GM12878 (cell line): Measurements from ENCODE around the gene ZKSCAN5. TPM values are rescaled to one million over a fixed set of nuclear protein-coding genes. Genes with fewer than 3 reads are reported as not detected.
A peak's percentile ranks its signal among the peaks of the same experiment; 100 is the strongest.

Source experiments
- ATAC-seq: fragments of 200-7000 bp; cut with Tn5 transposase; 3 replicates; pipeline ENCODE4 v1.9.1; 2020; ENCODE audit warnings: mild to moderate bottlenecking, moderate library complexity
- BruUV-seq: library from RNA; stranded (reverse); fragments of 400-500 nt; replicated peaks from 2 replicates; lab custom pipeline; 2021; lab: Mats Ljungman, UMichigan
- CTCF ChIA-PET: fragments of 300-600 bp; sonication (Branson Sonifier 250); formaldehyde crosslinking; extraction: SDS; loops from one replicate; lab custom pipeline; 2021; ENCODE audit warnings: inconsistent platforms; lab: Yijun Ruan, JAX
- POLR2A ChIA-PET: fragments of 350-600 bp; formaldehyde crosslinking; extraction: SDS; loops from one replicate; lab custom pipeline; 2021; ENCODE audit warnings: inconsistent platforms; lab: Charles Lee
- RAD21 ChIA-PET: fragments of 300-600 bp; sonication (Branson Sonifier 250); formaldehyde crosslinking; loops from one replicate; lab custom pipeline; 2023; ENCODE audit warnings: antibody characterized with exemption; ENCODE audit not compliant: unreplicated experiment; lab: Charles Lee
- SMC1A ChIA-PET: fragments of 300-600 bp; sonication (Branson Sonifier 250); formaldehyde crosslinking; loops from one replicate; lab custom pipeline; 2023; ENCODE audit not compliant: unreplicated experiment, uncharacterized antibody; lab: Charles Lee
- DNase-seq: peaks from one replicate; pipeline ENCODE4 v3.0.0-alpha.2; 2011; ENCODE audit warnings: low read depth, low spot score
- FAIRE-seq: peaks from 3 replicates; lab custom pipeline; 2011; peaks lifted over from hg19 to GRCh38; lab: Jason Lieb, UNC
- H2AFZ ChIP-seq: 2 replicates; pipeline ENCODE4 v1.6.0; 2011; ENCODE audit warnings: low read depth, low read length, control low read depth; ENCODE audit not compliant: control insufficient read depth
- H3K27ac ChIP-seq: 2 replicates; pipeline ENCODE4 v1.5.1; 2011; ENCODE audit warnings: control low read depth; ENCODE audit not compliant: control insufficient read depth, insufficient read depth
- H3K27me3 ChIP-seq, 2 experiments: replicated peaks in 1 of 2; 2 replicates each; pipeline versions ENCODE4 v1.6.0 to v1.6.1; 2011; ENCODE audit warnings: low read length in 1 of 2; ENCODE audit not compliant: control insufficient read depth in 2 of 2, insufficient read depth in 2 of 2
- H3K36me3 ChIP-seq, 2 experiments: 2 replicates each; pipeline ENCODE4 v1.5.1; 2011; ENCODE audit warnings: low read length in 1 of 2; ENCODE audit not compliant: control insufficient read depth in 2 of 2, insufficient read depth in 2 of 2
- H3K4me1 ChIP-seq: 2 replicates; pipeline ENCODE4 v1.6.1; 2011; ENCODE audit warnings: mild to moderate bottlenecking, low read length, moderate library complexity, mixed read lengths; ENCODE audit not compliant: control insufficient read depth, insufficient read depth
- H3K4me2 ChIP-seq: 2 replicates; pipeline ENCODE4 v1.6.0; 2011; ENCODE audit warnings: control low read depth; ENCODE audit not compliant: control insufficient read depth, insufficient read depth
- H3K4me3 ChIP-seq: fragments of 200-600 bp; sonication (generic); 2 replicates; pipeline ENCODE4 v1.5.1; 2016
- H3K79me2 ChIP-seq: 2 replicates; pipeline ENCODE4 v1.6.0; 2011; ENCODE audit warnings: low read length; ENCODE audit not compliant: control insufficient read depth, insufficient read depth
- H3K9ac ChIP-seq: 2 replicates; pipeline ENCODE4 v1.8.0; 2011; ENCODE audit warnings: low read length, control low read depth, mixed read lengths; ENCODE audit not compliant: control insufficient read depth, insufficient read depth
- H3K9me3 ChIP-seq: replicated peaks from 3 replicates; pipeline ENCODE4 v1.5.1; 2011; ENCODE audit warnings: mild to moderate bottlenecking, low read length; ENCODE audit not compliant: control insufficient read depth, insufficient read depth
- H4K20me1 ChIP-seq: 2 replicates; pipeline ENCODE4 v1.6.0; 2011; ENCODE audit not compliant: control insufficient read depth, insufficient read depth
- BHLHE40 ChIP-seq, 2 experiments: fragments of 450-650 bp in 1 of 2; IDR thresholded peaks; 2 replicates each; pipeline ENCODE4 v1.6.1; 2011 to 2017; ENCODE audit warnings: low read depth in 2 of 2, borderline replicate concordance in 1 of 2, improper control_type of control experiment in 1 of 2, low read length in 1 of 2, mild to moderate bottlenecking in 1 of 2
- E4F1 ChIP-seq: fragments of 450-650 bp; IDR thresholded peaks from 2 replicates; pipeline ENCODE4 v1.6.1; 2018; ENCODE audit warnings: borderline replicate concordance, mild to moderate bottlenecking; ENCODE audit not compliant: partially characterized antibody
- NR2F1 ChIP-seq: fragments of 450-650 bp; conservative IDR thresholded peaks from 2 replicates; pipeline ENCODE4 v1.6.1; 2017; ENCODE audit warnings: mild to moderate bottlenecking
- PAX5 ChIP-seq: IDR thresholded peaks from 2 replicates; pipeline ENCODE4 v1.6.1; 2011; ENCODE audit warnings: low read depth, low read length, borderline replicate concordance
- PML ChIP-seq: IDR thresholded peaks from 2 replicates; pipeline ENCODE4 v1.6.1; 2012; ENCODE audit warnings: low read length, inconsistent platforms
- SRF ChIP-seq, 2 experiments: IDR thresholded peaks; 2 replicates each; pipeline ENCODE4 v1.6.1; 2011; ENCODE audit warnings: low read depth in 2 of 2, low read length in 2 of 2, mild to moderate bottlenecking in 1 of 2, moderate library complexity in 1 of 2
- WGBS: methylation state at CpG from one replicate; pipeline ENCODE4 v1.1.6; 2016; ENCODE audit warnings: low lambda C conversion rate; ENCODE audit not compliant: insufficient replicate concordance, insufficient coverage; ENCODE audit errors: missing lambda C conversion rate; 5-methylcytosine and 5-hydroxymethylcytosine counted together
- in situ Hi-C: fragments of 300-500 bp; cut with MboI; formaldehyde crosslinking; loops from 9 replicates; pipeline ENCODE4 v1.14.3; 2018; ENCODE audit warnings: mixed read lengths
- intact Hi-C: fragments of 100-400 bp; cut with micrococcal nuclease; formaldehyde crosslinking; loops from one replicate; pipeline ENCODE4 v1.14.2; 2022; ENCODE audit not compliant: unreplicated experiment
- polyA plus RNA-seq, 11 experiments: library from polyadenylated mRNA; depleted of rRNA in 4 of 11; unstranded in 6 of 11; stranded (reverse) in 5 of 11; fragments of >200 nt; fragmentation: Nextera tagmentation in 4 of 11; fragmentation: Illumina TruSeq in 1 of 11; extraction: Ambion mirVana in 4 of 11; extraction: Trizol in 1 of 11; gene quantifications; 1 replicate in 1 of 11; 2 replicates in 10 of 11; pipeline versions ENCODE4 v1.2.1 to v1.2.3, GENCODE V29; 2011 to 2016; ENCODE audit warnings: inconsistent platforms in 2 of 11, missing spikeins in 2 of 11, low read depth in 1 of 11
- total RNA-seq, 4 experiments: library from RNA; depleted of rRNA in 3 of 4; stranded (reverse); fragments of >200 nt in 3 of 4; fragmentation: Illumina TruSeq in 1 of 4; extraction: Trizol in 1 of 4; gene quantifications; 2 replicates each; pipeline versions ENCODE4 v1.2.1 to v1.2.3, GENCODE V29; 2013 to 2021
- TF ChIP-seq, protein P1 (sequence below): fragments of 450-650 bp; IDR thresholded peaks from 2 replicates; pipeline ENCODE4 v1.6.1; 2018; ENCODE audit warnings: mild to moderate bottlenecking, low read depth, moderate library complexity; ENCODE audit not compliant: partially characterized antibody
- TF ChIP-seq, protein P2 (sequence below): fragments of 450-650 bp; IDR thresholded peaks from 2 replicates; pipeline ENCODE4 v1.6.1; 2014; ENCODE audit warnings: mild to moderate bottlenecking

ZKSCAN5 gene
- total and polyA plus RNA-seq, 10 of the 15 experiments (the other 5 are each of a cell fraction or from before 2014, with no cell fraction given): 2.5 to 10.1 (median 7.7) TPM

DNA sequence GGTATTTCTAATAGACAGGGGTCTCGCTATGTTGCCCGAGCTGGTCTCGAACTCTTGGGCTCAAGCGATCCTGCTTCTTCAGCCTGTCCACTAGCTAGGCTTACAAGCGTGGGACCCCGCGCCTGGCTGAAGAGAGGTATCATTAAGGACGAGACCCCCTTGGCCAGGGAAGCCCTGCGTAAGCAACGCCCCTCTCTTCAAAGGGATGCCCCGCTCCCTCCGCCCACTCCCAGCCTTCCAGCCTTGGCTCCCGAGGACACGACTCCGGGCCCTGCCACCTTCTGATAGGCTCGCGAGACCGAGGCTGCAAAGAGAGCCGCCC, 220 bp upstream of the ZKSCAN5 start (continued):
- TF ChIP-seq, protein P1, sequence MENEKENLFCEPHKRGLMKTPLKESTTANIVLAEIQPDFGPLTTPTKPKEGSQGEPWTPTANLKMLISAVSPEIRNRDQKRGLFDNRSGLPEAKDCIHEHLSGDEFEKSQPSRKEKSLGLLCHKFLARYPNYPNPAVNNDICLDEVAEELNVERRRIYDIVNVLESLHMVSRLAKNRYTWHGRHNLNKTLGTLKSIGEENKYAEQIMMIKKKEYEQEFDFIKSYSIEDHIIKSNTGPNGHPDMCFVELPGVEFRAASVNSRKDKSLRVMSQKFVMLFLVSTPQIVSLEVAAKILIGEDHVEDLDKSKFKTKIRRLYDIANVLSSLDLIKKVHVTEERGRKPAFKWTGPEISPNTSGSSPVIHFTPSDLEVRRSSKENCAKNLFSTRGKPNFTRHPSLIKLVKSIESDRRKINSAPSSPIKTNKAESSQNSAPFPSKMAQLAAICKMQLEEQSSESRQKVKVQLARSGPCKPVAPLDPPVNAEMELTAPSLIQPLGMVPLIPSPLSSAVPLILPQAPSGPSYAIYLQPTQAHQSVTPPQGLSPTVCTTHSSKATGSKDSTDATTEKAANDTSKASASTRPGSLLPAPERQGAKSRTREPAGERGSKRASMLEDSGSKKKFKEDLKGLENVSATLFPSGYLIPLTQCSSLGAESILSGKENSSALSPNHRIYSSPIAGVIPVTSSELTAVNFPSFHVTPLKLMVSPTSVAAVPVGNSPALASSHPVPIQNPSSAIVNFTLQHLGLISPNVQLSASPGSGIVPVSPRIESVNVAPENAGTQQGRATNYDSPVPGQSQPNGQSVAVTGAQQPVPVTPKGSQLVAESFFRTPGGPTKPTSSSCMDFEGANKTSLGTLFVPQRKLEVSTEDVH: no peak
- TF ChIP-seq, protein P2, sequence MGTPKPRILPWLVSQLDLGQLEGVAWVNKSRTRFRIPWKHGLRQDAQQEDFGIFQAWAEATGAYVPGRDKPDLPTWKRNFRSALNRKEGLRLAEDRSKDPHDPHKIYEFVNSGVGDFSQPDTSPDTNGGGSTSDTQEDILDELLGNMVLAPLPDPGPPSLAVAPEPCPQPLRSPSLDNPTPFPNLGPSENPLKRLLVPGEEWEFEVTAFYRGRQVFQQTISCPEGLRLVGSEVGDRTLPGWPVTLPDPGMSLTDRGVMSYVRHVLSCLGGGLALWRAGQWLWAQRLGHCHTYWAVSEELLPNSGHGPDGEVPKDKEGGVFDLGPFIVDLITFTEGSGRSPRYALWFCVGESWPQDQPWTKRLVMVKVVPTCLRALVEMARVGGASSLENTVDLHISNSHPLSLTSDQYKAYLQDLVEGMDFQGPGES: peak; percentile 62; the same call in 1 of the 2 replicates
- TF ChIP-seq, all 136 proteins: peak for 6

GRCh38 chr7:99505324-99505662, 831 bp downstream of the ZKSCAN5 start:
- H3K4me2 ChIP-seq: peak overlapping the region; percentile 98
- no peak for TF ChIP-seq E4F1
- no peak for TF ChIP-seq SRF (IDR thresholded peaks at IDR 0.05; ENCODE audit: low read depth in 2 of 2, low read length in 2 of 2)
- 0 out of 2 replicates have a peak, but pooled peaks have one; percentile 87 for TF ChIP-seq PML
- 0 out of 4 replicates have a peak, but pooled peaks of 1 of the 2 experiments have one; percentile 5 for TF ChIP-seq BHLHE40 (IDR thresholded peaks at IDR 0.05; ENCODE audit: borderline replicate concordance in 1 of 2, low read depth in 2 of 2, low read length in 1 of 2)
- TF ChIP-seq NR2F1: 0 out of 2 replicates have a peak, but pooled peaks have one; percentile 48
- TF ChIP-seq PAX5: peak; percentile 5; the same call in 1 of the 2 replicates
- TF ChIP-seq, all 136 proteins: peak for 4
- Histone ChIP-seq H4K20me1 (no peaks in the 10 kb centered on the region), H3K36me3 (no peaks in the 10 kb centered on the region), H3K27me3 (no peaks in the 10 kb centered on the region), H3K9ac (peak overlapping the region; percentile 94), H3K4me3 (peak overlapping the region; percentile 91), H3K9me3 (no peaks in the 10 kb centered on the region), H2AFZ (peak overlapping the region; percentile 99), H3K27ac (peak overlapping the region; percentile 83), H3K4me1 (peaks cover 5% of the 10 kb centered on the region), H3K79me2 (peaks cover 28% of the 10 kb centered on the region)
- ChIA-PET POLR2A (interaction anchor here (0.6 to 2.0 kb wide), 12 partner anchors 15 to 1370 kb away, joined by 3 to 18 read pairs (median 5); partner anchors contain the start of genes ARPC1A, BUD31, FAM200A and PDAP1), CTCF (interaction anchor here (0.8 to 1.2 kb wide), 3 partner anchors 32 to 333 kb away, joined by 3 to 4 read pairs (median 3); no protein-coding TSS in a partner anchor), RAD21 (interaction anchor here (1.5 kb wide), 1 partner anchor 52 kb away, joined by 10 read pairs; the partner anchor contains the start of gene ZNF655), SMC1A (interaction anchor here (0.8 to 2.4 kb wide), 5 partner anchors 9 to 60 kb away, joined by 3 to 8 read pairs (median 4); partner anchors contain the start of gene ATP5MF)
- in situ Hi-C loops: no loop called here
- intact Hi-C loops: loop anchor here (2.0 kb wide), 2 partner anchors 48 to 66 kb away; partner anchors contain the start of genes CPSF4, FAM200A and PTCD1
- WGBS: 10% methylated on average over 11 of the region's 11 CpGs
- ATAC-seq (peak; percentile 30), DNase-seq (no peak), FAIRE-seq (no peak)
- BruUV-seq: no TSS peak
